ENCODE measurements around the gene BRSK2.

- TF ChIP-seq TCF7L2 (IDR thresholded peaks at IDR 0.05; ENCODE audit: borderline replicate concordance, low read depth, low read length) (no peak), SALL2 (tag by site-specific recombination; IDR thresholded peaks at IDR 0.05; ENCODE audit: borderline replicate concordance) (no peak), AEBP2 (tag by site-specific recombination; IDR thresholded peaks at IDR 0.05; ENCODE audit: borderline replicate concordance) (no peak), HOXA7 (CRISPR knock-in tag; IDR thresholded peaks at IDR 0.05; ENCODE audit: borderline replicate concordance) (no peak), KLF1 (tag by site-specific recombination; IDR thresholded peaks at IDR 0.05) (no peak), ZNF19 (tag by site-specific recombination; IDR thresholded peaks at IDR 0.05; ENCODE audit: low read depth) (no peak), ZEB2 (tag by site-specific recombination; IDR thresholded peaks at IDR 0.05) (no peak), ZNF146 (tag by site-specific recombination; IDR thresholded peaks at IDR 0.05) (no peak), BCL11A (tag by site-specific recombination; IDR thresholded peaks at IDR 0.05; ENCODE audit: low read depth) (no peak), MYNN (tag by site-specific recombination; IDR thresholded peaks at IDR 0.05; ENCODE audit: borderline replicate concordance) (no peak), ZNF10 (tag by site-specific recombination; IDR thresholded peaks at IDR 0.05) (no peak), ZNF629 (tag by site-specific recombination; IDR thresholded peaks at IDR 0.05) (no peak)
- TF ChIP-seq, protein P1, sequence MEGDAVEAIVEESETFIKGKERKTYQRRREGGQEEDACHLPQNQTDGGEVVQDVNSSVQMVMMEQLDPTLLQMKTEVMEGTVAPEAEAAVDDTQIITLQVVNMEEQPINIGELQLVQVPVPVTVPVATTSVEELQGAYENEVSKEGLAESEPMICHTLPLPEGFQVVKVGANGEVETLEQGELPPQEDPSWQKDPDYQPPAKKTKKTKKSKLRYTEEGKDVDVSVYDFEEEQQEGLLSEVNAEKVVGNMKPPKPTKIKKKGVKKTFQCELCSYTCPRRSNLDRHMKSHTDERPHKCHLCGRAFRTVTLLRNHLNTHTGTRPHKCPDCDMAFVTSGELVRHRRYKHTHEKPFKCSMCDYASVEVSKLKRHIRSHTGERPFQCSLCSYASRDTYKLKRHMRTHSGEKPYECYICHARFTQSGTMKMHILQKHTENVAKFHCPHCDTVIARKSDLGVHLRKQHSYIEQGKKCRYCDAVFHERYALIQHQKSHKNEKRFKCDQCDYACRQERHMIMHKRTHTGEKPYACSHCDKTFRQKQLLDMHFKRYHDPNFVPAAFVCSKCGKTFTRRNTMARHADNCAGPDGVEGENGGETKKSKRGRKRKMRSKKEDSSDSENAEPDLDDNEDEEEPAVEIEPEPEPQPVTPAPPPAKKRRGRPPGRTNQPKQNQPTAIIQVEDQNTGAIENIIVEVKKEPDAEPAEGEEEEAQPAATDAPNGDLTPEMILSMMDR (tag by site-specific recombination; IDR thresholded peaks at IDR 0.05) = no peak
- TF ChIP-seq, protein P2, sequence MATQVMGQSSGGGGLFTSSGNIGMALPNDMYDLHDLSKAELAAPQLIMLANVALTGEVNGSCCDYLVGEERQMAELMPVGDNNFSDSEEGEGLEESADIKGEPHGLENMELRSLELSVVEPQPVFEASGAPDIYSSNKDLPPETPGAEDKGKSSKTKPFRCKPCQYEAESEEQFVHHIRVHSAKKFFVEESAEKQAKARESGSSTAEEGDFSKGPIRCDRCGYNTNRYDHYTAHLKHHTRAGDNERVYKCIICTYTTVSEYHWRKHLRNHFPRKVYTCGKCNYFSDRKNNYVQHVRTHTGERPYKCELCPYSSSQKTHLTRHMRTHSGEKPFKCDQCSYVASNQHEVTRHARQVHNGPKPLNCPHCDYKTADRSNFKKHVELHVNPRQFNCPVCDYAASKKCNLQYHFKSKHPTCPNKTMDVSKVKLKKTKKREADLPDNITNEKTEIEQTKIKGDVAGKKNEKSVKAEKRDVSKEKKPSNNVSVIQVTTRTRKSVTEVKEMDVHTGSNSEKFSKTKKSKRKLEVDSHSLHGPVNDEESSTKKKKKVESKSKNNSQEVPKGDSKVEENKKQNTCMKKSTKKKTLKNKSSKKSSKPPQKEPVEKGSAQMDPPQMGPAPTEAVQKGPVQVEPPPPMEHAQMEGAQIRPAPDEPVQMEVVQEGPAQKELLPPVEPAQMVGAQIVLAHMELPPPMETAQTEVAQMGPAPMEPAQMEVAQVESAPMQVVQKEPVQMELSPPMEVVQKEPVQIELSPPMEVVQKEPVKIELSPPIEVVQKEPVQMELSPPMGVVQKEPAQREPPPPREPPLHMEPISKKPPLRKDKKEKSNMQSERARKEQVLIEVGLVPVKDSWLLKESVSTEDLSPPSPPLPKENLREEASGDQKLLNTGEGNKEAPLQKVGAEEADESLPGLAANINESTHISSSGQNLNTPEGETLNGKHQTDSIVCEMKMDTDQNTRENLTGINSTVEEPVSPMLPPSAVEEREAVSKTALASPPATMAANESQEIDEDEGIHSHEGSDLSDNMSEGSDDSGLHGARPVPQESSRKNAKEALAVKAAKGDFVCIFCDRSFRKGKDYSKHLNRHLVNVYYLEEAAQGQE (tag by site-specific recombination; IDR thresholded peaks at IDR 0.05) = no peak
These were observed 18.8 kb upstream of the BRSK2 start for GRCh38 chr11:1371026-1371325.

Measured in HEK293 (cell line).